HL-60 (cell line): ENCODE measurements around the gene COG2.

Experiments used
- CTCF ChIP-seq: IDR thresholded peaks from one replicate; pipeline ENCODE4 v1.5.1; 2011; ENCODE audit warnings: low read length, control low read depth, inconsistent platforms; ENCODE audit not compliant: insufficient read depth
- GABPA ChIP-seq: IDR thresholded peaks from 2 replicates; pipeline ENCODE4 v1.6.1; 2012; ENCODE audit warnings: low read depth
- POLR2AphosphoS5 ChIP-seq: IDR thresholded peaks from 2 replicates; pipeline ENCODE4 v1.6.1; 2012; ENCODE audit warnings: low read depth
- TF ChIP-seq, protein P1 (sequence below): IDR thresholded peaks from 2 replicates; pipeline ENCODE4 v1.6.1; 2012; ENCODE audit warnings: low read depth; ENCODE audit not compliant: insufficient replicate concordance

GRCh38 chr1:230706887-230707731 lies 64.8 kb downstream of the COG2 start:
- TF ChIP-seq CTCF: no peak
- TF ChIP-seq, protein P1, sequence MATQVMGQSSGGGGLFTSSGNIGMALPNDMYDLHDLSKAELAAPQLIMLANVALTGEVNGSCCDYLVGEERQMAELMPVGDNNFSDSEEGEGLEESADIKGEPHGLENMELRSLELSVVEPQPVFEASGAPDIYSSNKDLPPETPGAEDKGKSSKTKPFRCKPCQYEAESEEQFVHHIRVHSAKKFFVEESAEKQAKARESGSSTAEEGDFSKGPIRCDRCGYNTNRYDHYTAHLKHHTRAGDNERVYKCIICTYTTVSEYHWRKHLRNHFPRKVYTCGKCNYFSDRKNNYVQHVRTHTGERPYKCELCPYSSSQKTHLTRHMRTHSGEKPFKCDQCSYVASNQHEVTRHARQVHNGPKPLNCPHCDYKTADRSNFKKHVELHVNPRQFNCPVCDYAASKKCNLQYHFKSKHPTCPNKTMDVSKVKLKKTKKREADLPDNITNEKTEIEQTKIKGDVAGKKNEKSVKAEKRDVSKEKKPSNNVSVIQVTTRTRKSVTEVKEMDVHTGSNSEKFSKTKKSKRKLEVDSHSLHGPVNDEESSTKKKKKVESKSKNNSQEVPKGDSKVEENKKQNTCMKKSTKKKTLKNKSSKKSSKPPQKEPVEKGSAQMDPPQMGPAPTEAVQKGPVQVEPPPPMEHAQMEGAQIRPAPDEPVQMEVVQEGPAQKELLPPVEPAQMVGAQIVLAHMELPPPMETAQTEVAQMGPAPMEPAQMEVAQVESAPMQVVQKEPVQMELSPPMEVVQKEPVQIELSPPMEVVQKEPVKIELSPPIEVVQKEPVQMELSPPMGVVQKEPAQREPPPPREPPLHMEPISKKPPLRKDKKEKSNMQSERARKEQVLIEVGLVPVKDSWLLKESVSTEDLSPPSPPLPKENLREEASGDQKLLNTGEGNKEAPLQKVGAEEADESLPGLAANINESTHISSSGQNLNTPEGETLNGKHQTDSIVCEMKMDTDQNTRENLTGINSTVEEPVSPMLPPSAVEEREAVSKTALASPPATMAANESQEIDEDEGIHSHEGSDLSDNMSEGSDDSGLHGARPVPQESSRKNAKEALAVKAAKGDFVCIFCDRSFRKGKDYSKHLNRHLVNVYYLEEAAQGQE: no peak
- no peak for TF ChIP-seq POLR2AphosphoS5
- TF ChIP-seq GABPA: no peak
